AG09319 (cell line): ENCODE results near the gene TDRD1.

Experiments
- DNase-seq: peaks from one replicate; pipeline ENCODE4 v3.0.0-alpha.2; 2010; ENCODE audit warnings: low read depth; ENCODE audit errors: extremely low read depth
- TF ChIP-seq, protein P1 (sequence below): IDR thresholded peaks from 2 replicates; pipeline ENCODE4 v1.5.1; 2011; ENCODE audit warnings: low read depth, mild to moderate bottlenecking, inconsistent platforms, low read length, moderate library complexity

The TDRD1 gene

DNA sequence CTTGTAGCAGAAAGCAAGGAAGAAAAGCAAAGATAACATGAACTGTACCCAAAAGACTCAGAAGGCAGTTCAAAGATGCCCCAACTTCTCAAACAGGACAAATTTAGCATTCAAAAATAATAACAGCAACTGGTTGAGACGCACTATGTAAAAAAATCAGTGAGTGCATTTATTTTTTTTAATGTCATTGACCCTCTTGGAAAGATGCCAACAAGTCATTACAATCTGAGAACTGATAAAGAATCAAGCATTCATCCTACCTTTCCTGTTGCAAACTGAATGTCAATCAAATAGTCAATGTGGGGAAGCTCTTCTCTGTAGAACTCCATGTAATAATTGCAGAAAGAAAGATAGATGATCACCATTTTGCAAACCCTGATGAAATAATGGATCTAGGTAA is 3.5 kb upstream of the TDRD1 start:
- TF ChIP-seq, protein P1, sequence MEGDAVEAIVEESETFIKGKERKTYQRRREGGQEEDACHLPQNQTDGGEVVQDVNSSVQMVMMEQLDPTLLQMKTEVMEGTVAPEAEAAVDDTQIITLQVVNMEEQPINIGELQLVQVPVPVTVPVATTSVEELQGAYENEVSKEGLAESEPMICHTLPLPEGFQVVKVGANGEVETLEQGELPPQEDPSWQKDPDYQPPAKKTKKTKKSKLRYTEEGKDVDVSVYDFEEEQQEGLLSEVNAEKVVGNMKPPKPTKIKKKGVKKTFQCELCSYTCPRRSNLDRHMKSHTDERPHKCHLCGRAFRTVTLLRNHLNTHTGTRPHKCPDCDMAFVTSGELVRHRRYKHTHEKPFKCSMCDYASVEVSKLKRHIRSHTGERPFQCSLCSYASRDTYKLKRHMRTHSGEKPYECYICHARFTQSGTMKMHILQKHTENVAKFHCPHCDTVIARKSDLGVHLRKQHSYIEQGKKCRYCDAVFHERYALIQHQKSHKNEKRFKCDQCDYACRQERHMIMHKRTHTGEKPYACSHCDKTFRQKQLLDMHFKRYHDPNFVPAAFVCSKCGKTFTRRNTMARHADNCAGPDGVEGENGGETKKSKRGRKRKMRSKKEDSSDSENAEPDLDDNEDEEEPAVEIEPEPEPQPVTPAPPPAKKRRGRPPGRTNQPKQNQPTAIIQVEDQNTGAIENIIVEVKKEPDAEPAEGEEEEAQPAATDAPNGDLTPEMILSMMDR: no peak
- DNase-seq: no peak

DNA sequence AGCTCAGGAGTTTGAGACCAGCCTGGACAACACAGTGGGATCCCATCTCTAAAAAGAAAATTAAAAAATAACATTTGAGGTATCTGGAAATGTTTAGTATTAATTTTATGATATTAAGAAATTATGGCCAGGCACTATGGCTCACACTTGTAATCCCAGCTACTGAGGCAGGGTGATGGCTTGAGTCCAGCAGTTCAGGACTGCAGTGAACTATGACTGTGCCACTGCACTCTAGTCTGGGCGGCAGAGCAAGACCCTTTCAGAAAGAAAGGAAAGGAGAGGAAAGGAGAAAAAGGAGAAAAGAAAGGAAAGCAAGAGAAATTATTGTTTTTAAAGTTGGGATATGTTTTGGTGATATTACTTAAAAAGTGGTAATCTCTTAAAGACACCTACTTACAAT is 2.6 kb upstream of the TDRD1 start:
- no peak for DNase-seq
- TF ChIP-seq, protein P1: no peak

DNA sequence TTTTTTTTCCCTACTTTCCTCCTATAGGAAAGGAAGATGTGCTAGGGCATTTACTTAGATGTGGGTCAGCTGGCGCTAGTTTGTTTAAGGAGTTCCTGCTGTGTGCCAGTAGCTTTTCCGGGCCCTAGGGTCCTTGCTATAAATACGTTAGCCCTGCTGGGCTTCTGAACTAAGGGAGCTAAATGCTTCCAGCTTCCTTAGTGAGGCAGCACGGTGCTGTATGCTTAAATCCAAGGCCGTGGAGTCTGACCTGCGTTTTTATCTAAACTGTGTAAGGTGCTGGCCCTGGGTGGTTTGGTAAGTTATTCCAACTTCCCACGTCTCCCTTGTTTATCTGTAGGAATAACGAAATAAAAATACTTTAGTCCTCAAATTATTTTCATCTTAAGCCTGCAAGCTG is 594 bp downstream of the TDRD1 start:
- TF ChIP-seq, protein P1: no peak
- DNase-seq: no peak

DNA sequence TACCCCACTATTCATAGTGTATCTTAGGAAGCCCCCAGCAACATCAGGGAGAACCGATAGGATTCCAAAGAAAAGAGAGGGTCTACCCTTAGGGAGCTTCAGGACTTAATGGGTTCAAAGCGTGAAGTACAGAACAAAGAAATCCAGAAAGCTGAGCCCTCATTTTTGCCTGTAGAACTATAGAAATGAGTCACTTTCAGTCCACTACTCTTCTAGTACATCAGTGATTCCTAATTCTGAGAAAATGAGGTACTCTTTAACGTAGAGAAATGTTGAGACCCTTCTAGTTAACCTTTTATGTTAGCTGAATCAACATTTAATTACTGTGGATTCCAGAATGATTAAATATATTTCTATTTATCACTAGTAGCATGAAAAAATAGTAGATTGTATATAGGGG is 1.8 kb downstream of the TDRD1 start:
- no peak for DNase-seq
- TF ChIP-seq, protein P1: no peak

DNA sequence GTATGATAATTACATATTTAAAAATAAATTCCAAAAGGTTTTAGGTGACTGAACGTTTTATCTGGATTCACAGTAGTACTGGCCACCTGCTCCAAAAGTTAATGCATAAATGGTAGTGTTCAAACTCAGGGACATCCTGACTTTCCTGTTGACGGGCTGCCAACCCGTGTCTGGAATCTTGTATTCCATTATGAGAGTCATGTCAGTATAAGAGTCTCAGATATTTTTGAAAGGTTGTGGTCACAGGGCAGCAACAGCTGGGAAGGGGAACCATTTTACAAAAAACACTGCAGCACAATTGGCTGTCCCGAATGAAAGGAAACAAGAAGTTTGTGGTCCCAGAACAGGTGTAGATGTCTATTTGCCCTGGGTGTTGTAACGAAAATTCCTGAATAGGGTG is 2.8 kb downstream of the TDRD1 start:
- TF ChIP-seq, protein P1: no peak
- no peak for DNase-seq

DNA sequence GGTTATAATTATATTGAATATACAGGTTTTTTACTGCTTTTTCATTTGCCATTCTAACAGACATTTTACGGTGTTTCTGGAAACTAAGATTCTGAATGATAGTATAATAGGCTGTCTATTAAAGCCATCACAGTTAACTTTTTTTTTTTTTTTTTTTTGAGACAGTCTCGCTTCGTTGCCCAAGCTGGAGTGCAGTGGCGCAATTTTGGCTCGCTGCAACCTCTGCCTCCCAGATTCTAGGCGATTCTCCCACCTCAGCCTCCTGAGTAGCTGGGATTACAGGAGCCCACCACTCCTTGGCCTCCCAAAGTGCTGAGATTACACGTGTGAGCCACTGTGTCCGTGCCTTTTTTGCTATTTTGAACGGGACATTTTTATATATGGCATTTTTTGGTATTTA is 4.4 kb downstream of the TDRD1 start:
- DNase-seq: no peak
- TF ChIP-seq, protein P1: no peak

DNA sequence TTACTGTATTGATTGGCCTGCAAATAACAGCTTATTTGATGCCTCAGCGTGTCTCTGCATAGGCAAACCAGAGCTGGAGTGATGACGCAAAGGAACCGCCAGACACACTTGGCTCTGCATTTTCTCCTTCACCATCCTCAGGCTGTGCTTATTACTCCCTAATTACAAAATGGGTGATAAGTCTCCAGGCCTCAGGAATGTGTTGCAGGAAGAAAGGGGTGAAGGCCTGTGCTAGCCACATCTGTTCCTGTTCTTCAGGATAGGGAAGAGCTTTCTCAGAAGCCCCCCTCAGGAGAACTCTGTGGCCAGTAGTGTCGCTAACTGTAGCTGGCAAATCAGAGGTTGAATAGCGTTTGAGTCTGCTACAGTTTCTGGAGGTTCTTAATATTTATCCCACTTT is 5.1 kb downstream of the TDRD1 start:
- TF ChIP-seq, protein P1: no peak
- DNase-seq: no peak
